B cell (primary cell): ENCODE results near the gene DLGAP4. TPM values are rescaled to one million over a fixed set of nuclear protein-coding genes. Genes with fewer than 3 reads are reported as not detected.

ENCODE experiments used
- ATAC-seq: fragments of 200-7000 bp; cut with Tn5 transposase; one replicate; pipeline ENCODE4 v1.10.0; 2021; ENCODE audit warnings: low read depth, mild to moderate bottlenecking, moderate number of reproducible peaks, moderate library complexity
- CTCF ChIA-PET: fragments of 350-600 bp; sonication (Branson Sonifier 250); formaldehyde crosslinking; loops from one replicate; lab custom pipeline; 2021; ENCODE audit warnings: antibody characterized with exemption, inconsistent platforms; lab: Charles Lee
- POLR2A ChIA-PET: fragments of 350-600 bp; sonication (Branson Sonifier 250); formaldehyde crosslinking; loops from one replicate; lab custom pipeline; 2021; ENCODE audit warnings: antibody characterized with exemption; lab: Charles Lee
- DNase-seq: peaks from one replicate; pipeline ENCODE4 v3.0.0; 2013
- H2AFZ ChIP-seq: 2 replicates; pipeline ENCODE4 v1.6.1; 2012; ENCODE audit warnings: mild to moderate bottlenecking, low read depth, low read length; ENCODE audit not compliant: insufficient read depth, poor library complexity, severe bottlenecking
- H3K27ac ChIP-seq, 2 donors: 1 replicate in 1 of 2; 2 replicates in 1 of 2; pipeline ENCODE4 v1.5.1; 2012 to 2013; ENCODE audit warnings: low read length in 2 of 2, mild to moderate bottlenecking in 2 of 2, moderate library complexity in 1 of 2
- H3K27me3 ChIP-seq, 4 experiments: fragments of 200-600 bp in 1 of 4; sonication (generic) in 1 of 4; replicated peaks in 1 of 4; 1 replicate in 2 of 4; 2 replicates in 2 of 4; pipeline versions ENCODE4 v1.6.1 to v1.7.0; 2013 to 2016; ENCODE audit warnings: low read length in 3 of 4, mild to moderate bottlenecking in 2 of 4, mixed read lengths in 1 of 4, moderate library complexity in 1 of 4; ENCODE audit not compliant: insufficient read depth in 4 of 4, control insufficient read depth in 3 of 4; ENCODE audit errors: control extremely low read depth in 1 of 4
- H3K36me3 ChIP-seq, 2 experiments: replicated peaks in 1 of 2; 1 replicate in 1 of 2; 2 replicates in 1 of 2; pipeline versions ENCODE4 v1.6.1 to v1.7.1; 2013; ENCODE audit warnings: low read length in 1 of 2; ENCODE audit not compliant: insufficient read depth in 2 of 2, control insufficient read depth in 1 of 2; ENCODE audit errors: control extremely low read depth in 1 of 2, extremely low read depth in 1 of 2
- H3K4me1 ChIP-seq, 2 donors: fragments of 200-600 bp in 1 of 2; sonication (generic) in 1 of 2; 1 replicate in 1 of 2; 2 replicates in 1 of 2; pipeline versions ENCODE4 v1.5.1 to v1.6.1; 2013 to 2017; ENCODE audit warnings: low read length in 2 of 2; ENCODE audit not compliant: control insufficient read depth in 2 of 2, insufficient read depth in 2 of 2
- H3K4me2 ChIP-seq: replicated peaks from 2 replicates; pipeline ENCODE3; 2012; ENCODE audit warnings: mild to moderate bottlenecking, low read depth, low read length; ENCODE audit not compliant: poor library complexity, severe bottlenecking
- H3K4me3 ChIP-seq, 5 experiments: fragments of 200-600 bp in 1 of 5; sonication (generic) in 1 of 5; 1 replicate in 3 of 5; 2 replicates in 2 of 5; pipeline versions ENCODE4 v1.5.1 to v1.7.0; 2011 to 2016; ENCODE audit warnings: low read length in 4 of 5, mild to moderate bottlenecking in 4 of 5, low read depth in 2 of 5, control low read depth in 1 of 5, moderate library complexity in 1 of 5; ENCODE audit not compliant: insufficient read depth in 1 of 5; ENCODE audit errors: control extremely low read depth in 1 of 5, extremely low read depth in 1 of 5
- H3K79me2 ChIP-seq: fragments of 200-600 bp; sonication (generic); one replicate; pipeline ENCODE4 v1.6.0; 2016; ENCODE audit warnings: low read length; ENCODE audit not compliant: control insufficient read depth, insufficient read depth
- H3K9ac ChIP-seq: fragments of 200-600 bp; sonication (generic); 2 replicates; pipeline ENCODE4 v1.6.1; 2017; ENCODE audit warnings: mild to moderate bottlenecking, low read length, moderate library complexity
- H3K9me3 ChIP-seq, 3 donors: one replicate each; pipeline versions ENCODE4 v1.6.1 to v1.7.1; 2013; ENCODE audit warnings: low read length in 2 of 3; ENCODE audit not compliant: control insufficient read depth in 2 of 3, insufficient read depth in 1 of 3; ENCODE audit errors: control extremely low read depth in 1 of 3
- H4K20me1 ChIP-seq: 2 replicates; pipeline ENCODE4 v1.6.0; 2012; ENCODE audit warnings: mild to moderate bottlenecking, low read length; ENCODE audit not compliant: insufficient read depth, control insufficient read depth, poor library complexity, severe bottlenecking
- H3K27ac Mint-ChIP-seq: one replicate; pipeline ENCODE4 v1.8.0; 2021; ENCODE audit warnings: mixed read lengths
- H3K27me3 Mint-ChIP-seq: one replicate; pipeline ENCODE4 v1.8.0; 2021; ENCODE audit warnings: mixed read lengths
- H3K4me1 Mint-ChIP-seq: one replicate; pipeline ENCODE4 v1.8.0; 2021; ENCODE audit warnings: mixed read lengths
- H3K4me3 Mint-ChIP-seq: one replicate; pipeline ENCODE4 v1.8.0; 2021; ENCODE audit warnings: mixed read lengths
- H3K9me3 Mint-ChIP-seq: one replicate; pipeline ENCODE4 v1.8.0; 2022; ENCODE audit warnings: mixed read lengths; ENCODE audit not compliant: insufficient read depth
- CTCF ChIP-seq: fragments of 200-600 bp; IDR thresholded peaks from one replicate; pipeline ENCODE4 v1.8.0; 2022; ENCODE audit warnings: antibody characterized with exemption, mild to moderate bottlenecking
- EZH2 ChIP-seq: IDR thresholded peaks from 2 replicates; pipeline ENCODE4 v1.6.1; 2012; ENCODE audit warnings: borderline replicate concordance, low read depth, mild to moderate bottlenecking, moderate library complexity, low read length; ENCODE audit not compliant: insufficient read depth, poor library complexity, severe bottlenecking
- WGBS: methylation state at CpG from one replicate; pipeline ENCODE4 v1.1.5; 2013; ENCODE audit warnings: missing lambda C conversion rate; ENCODE audit not compliant: insufficient coverage; 5-methylcytosine and 5-hydroxymethylcytosine counted together
- intact Hi-C: fragments of 100-400 bp; cut with micrococcal nuclease; formaldehyde crosslinking; loops from one replicate; pipeline ENCODE4 v1.10.0; 2022
- polyA plus RNA-seq: library from polyadenylated mRNA; depleted of rRNA; stranded (reverse); fragments of >200 nt; gene quantifications from 2 replicates; pipeline ENCODE4 v1.2.3, GENCODE V29; 2012
- total RNA-seq, 2 donors: library from RNA; stranded (reverse); fragments of 120-200 nt in 1 of 2; gene quantifications; 1 replicate in 1 of 2; 2 replicates in 1 of 2; pipeline versions ENCODE4 v1.2.3 to v1.2.4, GENCODE V29; 2013 to 2022

Gene DLGAP4
- total and polyA plus RNA-seq, 2 donors (not counting 1 experiment from before 2014, with no cell fraction given): 68.8 to 87.8 TPM

- Mint-ChIP-seq H3K4me3 (no peak overlapping the region), H3K9me3 (no peaks in the 10 kb centered on the region), H3K4me1 (no peaks in the 10 kb centered on the region), H3K27ac (no peak overlapping the region), H3K27me3 (no peaks in the 10 kb centered on the region)
- H3K4me1 ChIP-seq: no peaks in the 10 kb centered on the region
- H3K9me3 ChIP-seq: no peaks in the 10 kb centered on the region
- TF ChIP-seq CTCF (no peak), EZH2 (no peak)
- ChIA-PET POLR2A (no interaction called here), CTCF (no interaction called here)
- H4K20me1 ChIP-seq: no peaks in the 10 kb centered on the region
- H2AFZ ChIP-seq: no peak overlapping the region
- H3K9ac ChIP-seq: no peak overlapping the region
- H3K36me3 ChIP-seq: no peaks in the 10 kb centered on the region
- 65% methylated on average over 8 of the region's 9 CpGs for WGBS
- no peak for ATAC-seq
- H3K27ac ChIP-seq: no peak overlapping the region
- H3K27me3 ChIP-seq: no peaks in the 10 kb centered on the region
- no peak for DNase-seq
- no peak overlapping the region for H3K4me2 ChIP-seq
- H3K4me3 ChIP-seq: no peak overlapping the region
- intact Hi-C loops: no loop called here
- no peaks in the 10 kb centered on the region for H3K79me2 ChIP-seq
Observed at GRCh38 chr20:36454698-36455427, 148.7 kb downstream of the DLGAP4 start.

GRCh38 chr20:36455972-36456625 lies 150.0 kb downstream of the DLGAP4 start:
- Histone ChIP-seq H3K9me3 (no peaks in the 10 kb centered on the region), H3K9ac (no peak overlapping the region), H3K4me2 (no peak overlapping the region), H3K4me3 (no peak overlapping the region), H3K36me3 (no peaks in the 10 kb centered on the region), H3K4me1 (peaks cover 7% of the 10 kb centered on the region in 2 donors), H3K27me3 (no peaks in the 10 kb centered on the region), H3K79me2 (no peaks in the 10 kb centered on the region), H4K20me1 (no peaks in the 10 kb centered on the region), H3K27ac (no peak overlapping the region), H2AFZ (no peak overlapping the region)
- no peak overlapping the region for H3K4me3 Mint-ChIP-seq
- H3K27ac Mint-ChIP-seq: no peak overlapping the region
- WGBS: 80% methylated on average over 5 of the region's 9 CpGs
- H3K9me3 Mint-ChIP-seq: no peaks in the 10 kb centered on the region
- ATAC-seq (no peak), DNase-seq (no peak)
- TF ChIP-seq CTCF (no peak), EZH2 (no peak)
- H3K27me3 Mint-ChIP-seq: no peaks in the 10 kb centered on the region
- ChIA-PET CTCF (no interaction called here), POLR2A (no interaction called here)
- H3K4me1 Mint-ChIP-seq: peaks cover 6% of the 10 kb centered on the region
- intact Hi-C loops: no loop called here
